ENCODE results near the gene PCSK6. TPM values are rescaled to one million over a fixed set of nuclear protein-coding genes. Genes with fewer than 3 reads are reported as not detected.
A peak's percentile ranks its signal among the peaks of the same experiment; 100 is the strongest.

The PCSK6 gene
- total RNA-seq, 1 experiment from 2014 or later: 26.3 TPM

DNA sequence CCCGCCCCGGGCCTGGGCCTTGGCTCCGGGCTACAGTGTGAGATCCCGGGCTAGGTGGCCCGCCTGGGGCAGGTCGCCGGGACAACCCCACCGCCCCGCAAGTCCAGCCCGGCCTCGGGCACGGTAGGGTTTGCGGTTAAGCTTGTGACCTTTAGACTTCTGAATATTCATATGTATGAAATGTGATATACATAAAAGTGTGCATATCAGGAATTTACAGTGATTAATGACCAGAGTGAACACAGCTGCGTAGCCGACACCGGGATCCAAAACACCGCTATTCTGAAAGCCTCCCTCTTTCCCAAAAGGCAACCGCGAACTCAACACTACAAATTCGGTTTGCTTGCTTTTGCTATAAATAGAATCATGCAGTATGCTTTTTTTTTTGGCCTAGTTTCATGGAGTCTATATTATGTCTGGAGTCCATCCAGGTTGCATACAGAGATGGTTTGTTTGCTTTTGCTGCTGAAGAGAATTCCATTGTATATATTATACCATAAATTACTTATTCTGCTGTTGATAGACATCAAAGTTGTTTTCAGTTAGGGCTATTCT, 193.8 kb downstream of the PCSK6 start:
- Histone ChIP-seq H3F3A (ENCODE audit: insufficient read depth, low read depth) (peaks cover 17% of the 10 kb centered on the region), H3K79me2 (ENCODE audit: low read depth) (peaks cover 57% of the 10 kb centered on the region), H3K9me2 (ENCODE audit: insufficient read depth) (no peaks in the 10 kb centered on the region), H2AFZ (peak overlapping the region; percentile 99), H3K4me1 (replicated peaks; ENCODE audit: insufficient read depth) (peaks cover 41% of the 10 kb centered on the region), H3K4me3 (peak overlapping the region; percentile 93), H4K20me1 (ENCODE audit: insufficient read depth) (peaks cover 38% of the 10 kb centered on the region), H3K36me3 (ENCODE audit: low read depth) (0 out of 2 replicates have a peak, but pooled peaks cover 14% of the 10 kb centered on the region), H3K9me3 (ENCODE audit: insufficient read depth, low read depth) (no peaks in the 10 kb centered on the region), H3K4me2 (peak overlapping the region; percentile 82), H3K27me3 (ENCODE audit: insufficient read depth, low read depth) (no peaks in the 10 kb centered on the region), H3K27ac (peak overlapping the region; percentile 77)
- TF ChIP-seq EZH2 (IDR thresholded peaks at IDR 0.05; ENCODE audit: low read depth): no peak
- no peak for TF ChIP-seq CTCF (conservative IDR thresholded peaks at IDR 0.05)
- DNase-seq: no peak
- TSS peak; percentile 82 for BruUV-seq (replicated peaks)
- ChIA-PET POLR2A (ENCODE audit: unreplicated experiment) (no interaction called here), CTCF (interaction anchor here (0.6 to 1.2 kb wide), 2 partner anchors 346 to 359 kb away, joined by 3 to 4 read pairs; no protein-coding TSS in a partner anchor)
- intact Hi-C loops (cut with micrococcal nuclease; ENCODE audit: unreplicated experiment): loop anchor here (2.0 to 5.0 kb wide), 2 partner anchors 282 to 357 kb away; partner anchors contain the start of gene TM2D3

GRCh38 chr15:101294731-101295606, 194.5 kb downstream of the PCSK6 start, which contains the start of gene SNRPA1:
Gene SNRPA1 (minus strand): TSS chr15:101295248. CDS start chr15:101295178, 70 bp downstream.
- Histone ChIP-seq H3K4me1 (replicated peaks; ENCODE audit: insufficient read depth) (peaks cover 41% of the 10 kb centered on the region), H3K79me2 (ENCODE audit: low read depth) (peaks cover 65% of the 10 kb centered on the region), H2AFZ (peak within 1 kb of the TSS; percentile 99), H3K27ac (peak within 1 kb of the TSS; percentile 77), H3K36me3 (ENCODE audit: low read depth) (0 out of 2 replicates have a peak, but pooled peaks cover 14% of the 10 kb centered on the region), H3F3A (ENCODE audit: insufficient read depth, low read depth) (peaks cover 20% of the 10 kb centered on the region), H3K9me3 (ENCODE audit: insufficient read depth, low read depth) (no peaks in the 10 kb centered on the region), H3K27me3 (ENCODE audit: insufficient read depth, low read depth) (no peaks in the 10 kb centered on the region), H3K4me2 (peak within 1 kb of the TSS; percentile 82), H3K4me3 (peak within 1 kb of the TSS; percentile 93), H4K20me1 (ENCODE audit: insufficient read depth) (peaks cover 44% of the 10 kb centered on the region), H3K9me2 (ENCODE audit: insufficient read depth) (no peaks in the 10 kb centered on the region)
- intact Hi-C loops (cut with micrococcal nuclease; ENCODE audit: unreplicated experiment): loop anchor here (2.0 to 5.0 kb wide), 2 partner anchors 282 to 358 kb away; partner anchors contain the start of gene TM2D3
- POLR2A ChIA-PET (ENCODE audit: unreplicated experiment): no interaction called here
- peak; percentile 85 to 95 for DNase-seq
- CTCF ChIA-PET: no interaction called here
- no peak for TF ChIP-seq CTCF (conservative IDR thresholded peaks at IDR 0.05)
- no peak for TF ChIP-seq EZH2 (IDR thresholded peaks at IDR 0.05; ENCODE audit: low read depth)
- no TSS peak for BruUV-seq (replicated peaks)

GRCh38 chr15:101293122-101293521, 196.4 kb downstream of the PCSK6 start:
- POLR2A ChIA-PET (ENCODE audit: unreplicated experiment): interaction anchor here (0.7 kb wide), 1 partner anchor 85 kb away, joined by 3 read pairs; no protein-coding TSS in a partner anchor
- DNase-seq: no peak
- Histone ChIP-seq H3K4me2 (peak overlapping the region; percentile 82), H3K4me3 (peak overlapping the region; percentile 93), H2AFZ (no peak overlapping the region), H3K27me3 (ENCODE audit: insufficient read depth, low read depth) (no peaks in the 10 kb centered on the region), H3K9me2 (ENCODE audit: insufficient read depth) (no peaks in the 10 kb centered on the region), H3K27ac (no peak overlapping the region), H3F3A (ENCODE audit: insufficient read depth, low read depth) (peaks cover 28% of the 10 kb centered on the region), H3K79me2 (ENCODE audit: low read depth) (peaks cover 82% of the 10 kb centered on the region), H3K9me3 (ENCODE audit: insufficient read depth, low read depth) (no peaks in the 10 kb centered on the region), H3K4me1 (replicated peaks; ENCODE audit: insufficient read depth) (peaks cover 41% of the 10 kb centered on the region), H3K36me3 (ENCODE audit: low read depth) (peaks cover 14% of the 10 kb centered on the region; the same call in 1 of the 2 replicates), H4K20me1 (ENCODE audit: insufficient read depth) (peaks cover 62% of the 10 kb centered on the region)
- intact Hi-C loops (cut with micrococcal nuclease; ENCODE audit: unreplicated experiment): no loop called here
- BruUV-seq (replicated peaks): no TSS peak
- TF ChIP-seq EZH2 (IDR thresholded peaks at IDR 0.05; ENCODE audit: low read depth) (no peak), CTCF (conservative IDR thresholded peaks at IDR 0.05) (no peak)
- CTCF ChIA-PET: interaction anchor here (0.6 to 1.1 kb wide), 2 partner anchors 13 to 349 kb away, joined by 4 to 5 read pairs; no protein-coding TSS in a partner anchor
